CD4-positive, alpha-beta T cell treated with Interleukin-12 subunit alpha and Interleukin-12 subunit beta, for 1 hour (primary cell): ENCODE results near the gene WDR48.

Experiments used
- DNase-seq: peaks from one replicate; pipeline ENCODE4 v3.0.0-alpha.2; 2020

The WDR48 gene

GRCh38 chr3:39103324-39103693 lies 51.5 kb downstream of the WDR48 start:
- DNase-seq: no peak

- no peak for DNase-seq
Measured at GRCh38 chr3:39103791-39104552, 52.2 kb downstream of the WDR48 start.

GRCh38 chr3:39104961-39105686 lies 53.3 kb downstream of the WDR48 start:
- no peak for DNase-seq

- no peak for DNase-seq
Measured at GRCh38 chr3:39105687-39106063, 53.9 kb downstream of the WDR48 start.

- DNase-seq: no peak
Measured at GRCh38 chr3:39106281-39106811, 54.5 kb downstream of the WDR48 start.

DNA sequence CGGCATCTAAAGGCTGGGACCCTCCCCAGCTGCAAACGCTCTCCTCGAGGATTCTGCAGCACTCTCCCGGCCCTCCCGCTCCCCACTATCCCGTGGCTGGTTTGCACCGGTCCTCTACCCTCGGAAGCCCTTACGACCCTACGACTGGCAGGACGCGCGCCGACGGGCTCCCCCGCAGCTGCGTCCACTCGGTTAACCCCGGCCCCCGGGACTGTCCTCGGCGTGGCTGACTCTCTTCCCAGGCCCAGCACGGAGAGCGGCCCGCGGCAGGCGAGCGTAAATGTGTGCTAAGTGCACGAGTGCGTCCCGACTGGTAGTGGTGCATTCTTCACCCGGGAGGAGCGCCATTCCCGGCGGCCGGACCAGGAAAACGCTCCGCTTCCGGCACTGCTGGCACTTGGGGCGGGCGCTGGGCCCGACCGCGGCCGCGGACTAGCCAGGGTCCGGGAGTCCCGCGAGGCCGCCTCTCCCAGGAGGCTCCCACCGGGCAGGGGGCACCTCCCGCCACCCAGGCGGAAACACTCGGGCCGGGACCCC lies 55.1 kb downstream of the WDR48 start:
- peak; percentile 16 for DNase-seq

DNA sequence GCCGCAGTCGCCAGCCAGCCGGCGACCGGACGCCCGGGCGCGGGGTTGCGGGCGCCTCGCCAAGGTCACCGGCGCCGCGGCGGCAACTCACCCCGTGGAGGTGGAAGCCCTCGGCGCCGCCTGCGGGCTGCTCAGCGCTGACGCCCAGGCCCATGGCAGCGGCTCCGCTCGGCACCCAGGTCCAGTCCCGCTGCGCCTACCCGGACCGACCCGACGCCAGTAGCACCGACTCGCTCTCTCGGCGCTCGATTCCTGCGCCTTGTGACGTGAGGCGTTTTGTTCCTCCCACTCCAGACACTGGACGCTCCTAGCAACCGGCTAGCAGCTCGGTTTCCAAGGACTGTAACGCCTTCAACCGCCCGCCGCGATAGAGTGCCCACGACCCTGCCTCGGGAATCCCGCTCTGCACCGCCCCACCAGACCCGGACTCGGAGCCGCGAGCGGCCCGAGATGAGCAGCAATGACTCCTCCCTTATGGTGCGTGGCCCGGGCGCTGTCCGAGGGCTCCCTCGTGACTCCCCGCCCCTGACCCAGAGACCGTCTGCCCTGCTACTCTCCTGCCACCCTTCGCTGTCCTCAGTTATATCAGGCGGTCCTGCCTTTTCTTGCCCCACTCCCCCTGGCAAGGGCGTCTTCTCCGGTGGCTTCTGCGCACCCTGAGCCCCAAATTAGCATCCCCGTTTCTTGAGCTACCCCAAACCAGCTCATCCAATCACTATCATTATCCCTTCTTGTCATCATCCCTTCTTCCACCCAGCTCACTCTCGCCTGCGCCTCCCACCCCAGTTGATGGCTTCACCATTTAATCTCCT lies 55.8 kb downstream of the WDR48 start, which contains the start of the genes GORASP1 and TTC21A:
TSS of gene GORASP1 (minus strand) at position 240 of the 812 bp plus-strand sequence. CDS start at position 154, 86 bp downstream.
TSS of gene TTC21A (plus strand) at position 293 of the 812 bp plus-strand sequence. CDS start at position 451, 158 bp downstream.
- DNase-seq: peak; percentile 75

DNA sequence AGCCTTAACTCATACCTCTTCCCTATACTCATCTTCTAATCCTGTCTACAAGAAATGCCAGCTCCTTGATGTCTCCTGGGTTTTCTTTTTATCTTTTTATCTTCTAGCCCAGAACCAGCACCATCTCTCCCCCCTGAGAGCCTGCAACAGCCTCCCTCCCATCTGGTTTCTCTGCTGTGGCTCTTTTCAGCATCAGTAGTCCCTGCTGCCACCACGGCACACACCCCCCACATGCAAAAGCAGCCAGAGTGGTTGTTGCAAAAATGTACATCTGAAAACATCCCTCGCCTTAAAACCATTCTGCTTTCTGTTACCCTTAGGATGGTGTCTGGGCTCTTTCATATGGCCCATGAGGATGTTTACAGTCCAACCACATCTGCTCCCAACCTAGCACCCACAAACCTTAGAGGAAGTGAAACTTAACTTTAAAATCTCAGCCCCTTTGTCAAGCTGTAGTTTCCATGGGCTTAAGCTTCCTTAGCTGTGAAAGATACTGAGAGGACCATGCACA lies 56.4 kb downstream of the WDR48 start:
- DNase-seq: peak; percentile 58

DNA sequence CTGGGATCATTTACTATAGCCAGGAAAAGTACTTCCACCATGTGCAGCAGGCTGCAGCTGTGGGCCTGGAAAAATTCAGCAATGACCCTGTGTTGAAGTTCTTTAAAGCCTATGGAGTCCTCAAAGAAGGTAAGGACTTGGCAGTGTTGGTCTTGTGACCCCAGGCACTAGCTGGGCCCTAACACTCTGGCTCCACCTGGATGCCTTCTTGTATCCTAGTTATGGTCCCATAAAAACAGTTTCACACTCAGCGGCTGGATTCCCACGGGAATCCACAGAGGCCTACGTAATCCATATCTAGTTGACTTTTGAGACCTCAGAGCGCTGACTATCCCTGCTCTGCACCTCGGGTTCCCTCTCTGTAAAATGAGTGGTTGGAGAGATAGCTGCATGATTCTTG lies 57.3 kb downstream of the WDR48 start:
- no peak for DNase-seq

GRCh38 chr3:39110041-39110639 lies 58.3 kb downstream of the WDR48 start:
- no peak for DNase-seq

DNA sequence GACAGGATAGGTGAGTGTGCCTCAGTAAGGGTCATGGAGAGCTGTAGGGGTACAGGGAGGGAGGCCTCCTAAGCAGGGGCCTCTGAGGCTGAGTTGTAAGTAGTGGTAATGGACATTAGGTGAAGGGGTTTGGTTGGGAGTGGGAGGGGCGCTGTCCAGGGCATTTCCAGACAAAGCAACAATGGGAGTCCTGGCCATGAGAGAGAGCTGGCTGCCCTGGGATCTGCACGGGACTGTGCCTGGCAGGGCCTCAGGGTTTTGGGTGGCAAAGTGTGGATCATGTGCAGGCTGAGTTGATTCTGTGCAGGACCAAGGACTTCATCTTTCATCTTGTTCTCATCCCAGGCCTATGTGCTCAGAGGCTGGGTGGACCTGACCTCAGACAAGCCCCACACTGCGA lies 60.3 kb downstream of the WDR48 start:
- DNase-seq: no peak

GRCh38 chr3:39112535-39112934 lies 60.7 kb downstream of the WDR48 start:
- DNase-seq: no peak

- DNase-seq: no peak
Measured at GRCh38 chr3:39113291-39113690, 61.5 kb downstream of the WDR48 start.

GRCh38 chr3:39114456-39114855 lies 62.6 kb downstream of the WDR48 start:
- no peak for DNase-seq

DNA sequence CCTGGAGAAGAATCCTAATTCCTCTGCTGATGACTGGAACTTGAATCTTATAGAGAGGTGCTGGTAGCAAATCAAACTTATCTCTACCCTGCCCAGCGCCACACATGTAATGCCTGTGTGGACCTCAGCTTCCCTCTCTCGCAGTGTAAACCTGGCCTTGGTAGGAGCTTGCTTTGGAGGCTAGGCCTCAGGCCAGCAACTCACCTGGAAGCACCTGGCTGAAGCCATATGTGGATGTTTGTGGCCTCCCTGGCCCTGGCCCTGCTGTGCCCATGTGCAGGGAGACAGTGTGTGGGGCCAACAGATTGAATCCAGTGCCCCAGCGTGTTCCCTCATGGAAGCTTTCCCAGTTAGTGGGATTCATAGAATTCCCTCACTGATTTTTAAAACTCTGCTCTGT lies 64.1 kb downstream of the WDR48 start:
- no peak for DNase-seq

- no peak for DNase-seq
Measured at GRCh38 chr3:39118079-39118478, 66.3 kb downstream of the WDR48 start.

DNA sequence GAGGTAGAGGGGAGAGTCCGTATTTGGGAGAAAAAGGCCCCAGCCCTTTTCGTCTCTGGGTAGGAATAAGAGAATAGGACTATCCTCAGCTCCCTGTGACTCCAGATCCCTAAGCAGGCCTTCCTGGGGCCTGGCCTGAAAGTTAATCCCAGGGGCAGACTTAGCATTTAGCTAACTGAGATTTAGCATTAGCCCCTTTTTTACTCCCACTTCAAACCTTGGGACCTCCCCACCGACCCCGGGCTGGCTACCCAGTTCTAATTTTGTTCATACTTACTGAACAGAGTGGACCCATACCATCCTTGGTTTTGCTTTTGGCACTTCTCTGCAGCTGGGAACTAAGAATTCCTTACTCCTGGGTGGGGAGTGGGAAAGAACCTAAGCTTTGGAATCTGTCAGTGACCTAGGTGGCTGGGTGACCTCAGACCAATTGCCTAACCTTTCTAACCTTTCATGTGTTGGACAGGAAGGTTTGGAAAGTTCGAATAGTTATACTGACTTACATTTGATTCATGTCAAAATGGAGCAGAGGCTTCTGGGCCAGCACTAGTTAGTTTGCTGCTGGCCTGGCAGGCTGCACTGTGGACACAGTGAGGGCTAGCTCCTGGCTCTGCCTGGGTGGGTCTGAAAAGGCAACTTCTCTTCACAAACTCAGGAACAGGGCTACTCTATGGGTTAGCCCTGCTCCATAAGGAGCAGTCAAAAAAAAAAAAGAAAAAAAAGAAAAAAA lies 67.3 kb downstream of the WDR48 start:
- DNase-seq: no peak

- no peak for DNase-seq
Measured at GRCh38 chr3:39121621-39122020, 69.8 kb downstream of the WDR48 start.

DNA sequence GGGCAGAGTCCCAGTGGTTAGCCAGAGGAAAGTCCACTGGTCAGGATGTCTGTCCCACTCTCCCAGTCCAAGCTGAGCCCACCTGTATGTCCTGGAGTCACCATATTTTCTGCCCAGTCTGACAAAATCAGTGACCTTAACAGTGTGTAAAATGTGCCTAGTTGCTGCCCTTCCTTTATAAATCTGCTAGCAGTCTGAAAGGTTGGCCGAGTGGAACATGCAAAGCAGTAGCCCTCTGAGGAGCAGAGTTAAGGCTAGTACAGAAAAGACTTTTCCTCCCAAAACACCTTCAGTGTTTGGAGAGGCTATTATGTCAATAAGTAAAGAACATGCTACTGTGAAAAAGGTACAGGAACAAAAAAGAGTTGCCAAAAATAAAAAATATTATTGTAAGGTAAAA lies 71.0 kb downstream of the WDR48 start:
- DNase-seq: no peak

DNA sequence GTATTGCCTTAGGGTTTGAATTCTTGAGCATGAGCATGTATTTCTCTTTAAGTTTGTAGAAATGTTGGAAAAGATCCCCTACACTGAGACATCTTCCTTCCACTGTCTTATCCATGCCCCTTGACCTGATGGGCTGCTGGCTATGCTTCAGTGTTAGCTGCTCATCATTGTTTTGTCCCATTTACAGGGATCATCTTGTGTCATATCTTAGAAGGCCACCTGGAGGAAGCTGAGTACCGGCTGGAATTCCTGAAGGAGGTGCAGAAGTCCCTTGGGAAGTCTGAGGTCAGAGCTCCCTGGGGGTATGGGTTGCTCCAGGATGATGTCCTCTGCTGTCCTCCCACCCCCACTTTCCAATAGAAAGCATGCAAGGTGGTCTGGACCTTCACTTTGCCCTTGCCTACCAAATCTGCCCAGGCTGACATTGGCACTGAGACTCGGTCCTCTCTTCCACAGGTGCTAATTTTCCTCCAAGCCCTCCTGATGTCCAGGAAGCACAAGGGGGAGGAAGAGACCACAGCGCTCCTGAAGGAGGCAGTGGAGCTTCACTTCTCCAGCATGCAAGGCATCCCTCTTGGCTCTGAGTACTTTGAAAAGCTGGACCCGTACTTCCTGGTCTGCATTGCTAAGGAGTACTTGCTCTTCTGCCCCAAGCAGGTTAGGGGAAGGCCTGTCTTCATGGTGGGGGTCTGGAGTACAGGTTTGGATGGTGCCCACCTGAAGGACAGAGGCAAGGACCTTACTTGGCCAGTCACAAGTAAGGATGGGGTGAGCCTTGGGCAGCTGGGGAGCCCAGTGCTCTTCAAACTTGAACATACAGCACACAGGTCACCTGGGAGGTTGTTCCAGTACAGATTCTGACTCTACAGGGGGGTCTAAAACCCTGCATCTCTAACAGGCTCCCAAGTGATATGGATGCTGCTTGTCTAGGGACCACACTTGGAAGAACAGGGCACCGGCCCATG lies 73.3 kb downstream of the WDR48 start:
- DNase-seq: no peak
